Heart left ventricle (tissue), 16 donors: ENCODE results near the gene SMCHD1. TPM values are rescaled to one million over a fixed set of nuclear protein-coding genes. Genes with fewer than 3 reads are reported as not detected.
"Not testable (repeated sequence)": the region's sequence is repeated elsewhere in the genome, so short reads cannot be mapped to it uniquely, and the experiment has no call there.

ENCODE experiments used
- ATAC-seq, 4 donors: fragments of 200-7000 bp; cut with Tn5 transposase; one replicate each; pipeline ENCODE4 v1.9.1; 2020 to 2022; ENCODE audit warnings: moderate library complexity in 4 of 4, mild to moderate bottlenecking in 3 of 4, moderate number of reproducible peaks in 1 of 4
- DNase-seq, 5 donors: peaks; one replicate each; pipeline ENCODE4 v3.0.0-alpha.2; 2020
- H3K27ac ChIP-seq, 12 donors: fragments of 200-600 bp; sonication (generic) in 4 of 12; one replicate each; pipeline versions ENCODE4 v1.5.0 to v1.8.0; 2016 to 2022; ENCODE audit warnings: mild to moderate bottlenecking in 2 of 12
- H3K27me3 ChIP-seq, 9 donors: fragments of 200-600 bp; sonication (generic) in 2 of 9; one replicate each; pipeline versions ENCODE4 v1.5.1 to v1.8.0; 2016 to 2022; ENCODE audit warnings: mild to moderate bottlenecking in 3 of 9
- H3K36me3 ChIP-seq, 9 donors: fragments of 200-600 bp; sonication (generic) in 2 of 9; one replicate each; pipeline versions ENCODE4 v1.5.0 to v1.8.0; 2018 to 2022; ENCODE audit warnings: mild to moderate bottlenecking in 2 of 9
- H3K4me1 ChIP-seq, 12 donors: fragments of 200-600 bp; sonication (generic) in 4 of 12; one replicate each; pipeline versions ENCODE4 v1.5.0 to v1.8.0; 2016 to 2022; ENCODE audit warnings: mild to moderate bottlenecking in 3 of 12
- H3K4me3 ChIP-seq, 12 donors: fragments of 200-600 bp; sonication (generic) in 4 of 12; one replicate each; pipeline versions ENCODE4 v1.5.0 to v1.8.0; 2017 to 2022; ENCODE audit warnings: mild to moderate bottlenecking in 9 of 12, moderate library complexity in 4 of 12
- H3K9me3 ChIP-seq, 12 donors: fragments of 200-600 bp; sonication (generic) in 4 of 12; one replicate each; pipeline versions ENCODE4 v1.5.0 to v1.8.0; 2016 to 2022; ENCODE audit warnings: mild to moderate bottlenecking in 1 of 12
- POLR2A ChIP-seq, 2 donors: fragments of 450-650 bp; IDR thresholded peaks; one replicate each; pipeline ENCODE4 v1.6.1; 2017; ENCODE audit warnings: antibody characterized with exemption in 2 of 2, mild to moderate bottlenecking in 2 of 2, moderate library complexity in 2 of 2
- WGBS, 4 donors: extraction: QIAGEN DNeasy Blood & Tissue Kit in 2 of 4; methylation state at CpG; one replicate each; pipeline versions ENCODE4 v1.1.5 to v1.1.7; 2013 to 2018; 5-methylcytosine and 5-hydroxymethylcytosine counted together
- intact Hi-C, 10 donors: fragments of 100-400 bp; cut with DNase I; formaldehyde crosslinking; loops; one replicate each; pipeline versions ENCODE4 v1.11.1 to v1.14.2; 2022
- polyA plus RNA-seq, 2 donors: library from polyadenylated mRNA; stranded (reverse); fragments of 200-250 nt; gene quantifications; one replicate each; pipeline ENCODE4 v1.2.3, GENCODE V29; 2013
- total RNA-seq, 9 donors: library from RNA; depleted of rRNA in 2 of 9; stranded (reverse); fragments of >200 nt in 2 of 9; fragmentation: NEBNext Ultra II Directional in 3 of 9; extraction: Animal tissue kit (Norgen Biotek cat#: 25700) in 3 of 9; gene quantifications; one replicate each; pipeline versions ENCODE4 v1.1.0 to v1.2.4, GENCODE V29; 2016 to 2023
- TF ChIP-seq, protein P1 (sequence below), 12 donors: fragments of 200-600 bp; sonication (generic) in 4 of 12; IDR thresholded peaks; one replicate each; pipeline versions ENCODE4 v1.5.0 to v1.8.0; 2018 to 2022; ENCODE audit warnings: antibody characterized with exemption in 12 of 12, mild to moderate bottlenecking in 5 of 12
- donor health status: ischemic (EF 13 %, LVEDD 7.1; RV severe dilation, severe dysfunction).
- donor health status: healthy with polysubstance abuse.
- donor health status: DM: no; HTN: yes; CAD: no.
- donor health status: DM: no; HTN: no; CAD: no.
- donor health status: ischemic (EF 25% LVEDD 6.9; RV normal size, moderate dysfunction).
- donor health status: ischemic (EF 25% LVEDD 5.7; RV mildly dilated, moderate dysfunction).
- donor health status: healthy.
- donor health status: DM: yes; HTN: yes; CAD: no.
- donor health status: ischemic (EF 35%, LVEDD 5.7; RV mildly dilated, moderate dysfunction).
- donor health status: nonischemic (EF 11% LVEDD 7.7; RV severe dilation, severe dysfunction).
- donor health status: DM: yes; HTN: yes; CAD: no.
- donor health status: PGD.
- donor health status: ischemic (EF 29% LVEDD 5.4; RV normal size, mild dysfunction).
- donor health status: nonischemic (EF 23%, LVEDD 6.1; RV moderate dilation, normal function).

Gene SMCHD1
- total and polyA plus RNA-seq, 11 donors = 5.7 to 45.9 (median 28.6) TPM

DNA sequence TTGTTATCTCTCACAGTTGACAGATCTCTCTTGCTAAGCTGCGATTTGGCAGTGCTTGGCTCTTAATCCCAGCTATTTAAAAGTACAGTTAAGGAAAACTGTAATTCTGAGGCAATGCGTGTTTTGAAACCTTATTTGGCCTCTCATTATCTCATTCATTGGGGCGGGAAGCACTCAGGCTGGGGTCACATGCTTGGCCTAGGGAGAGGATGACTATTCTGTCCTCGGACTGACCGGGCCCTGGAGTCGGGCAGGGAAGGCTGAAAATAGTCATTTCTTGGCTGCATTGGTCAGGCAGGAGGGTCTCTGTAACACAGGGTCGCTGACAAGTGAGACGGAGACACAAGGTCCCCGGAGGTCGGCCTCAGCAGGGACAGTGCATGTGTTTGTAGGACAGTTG, 171.1 kb downstream of the SMCHD1 start:
- WGBS, 4 donors = 26 to 31% (median 30%) methylated on average over 10 of the region's 10 CpGs
- TF ChIP-seq, protein P1, sequence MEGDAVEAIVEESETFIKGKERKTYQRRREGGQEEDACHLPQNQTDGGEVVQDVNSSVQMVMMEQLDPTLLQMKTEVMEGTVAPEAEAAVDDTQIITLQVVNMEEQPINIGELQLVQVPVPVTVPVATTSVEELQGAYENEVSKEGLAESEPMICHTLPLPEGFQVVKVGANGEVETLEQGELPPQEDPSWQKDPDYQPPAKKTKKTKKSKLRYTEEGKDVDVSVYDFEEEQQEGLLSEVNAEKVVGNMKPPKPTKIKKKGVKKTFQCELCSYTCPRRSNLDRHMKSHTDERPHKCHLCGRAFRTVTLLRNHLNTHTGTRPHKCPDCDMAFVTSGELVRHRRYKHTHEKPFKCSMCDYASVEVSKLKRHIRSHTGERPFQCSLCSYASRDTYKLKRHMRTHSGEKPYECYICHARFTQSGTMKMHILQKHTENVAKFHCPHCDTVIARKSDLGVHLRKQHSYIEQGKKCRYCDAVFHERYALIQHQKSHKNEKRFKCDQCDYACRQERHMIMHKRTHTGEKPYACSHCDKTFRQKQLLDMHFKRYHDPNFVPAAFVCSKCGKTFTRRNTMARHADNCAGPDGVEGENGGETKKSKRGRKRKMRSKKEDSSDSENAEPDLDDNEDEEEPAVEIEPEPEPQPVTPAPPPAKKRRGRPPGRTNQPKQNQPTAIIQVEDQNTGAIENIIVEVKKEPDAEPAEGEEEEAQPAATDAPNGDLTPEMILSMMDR (IDR thresholded peaks at IDR 0.05) = no peak
- TF ChIP-seq POLR2A (IDR thresholded peaks at IDR 0.05) = no peak
- Histone ChIP-seq H3K27ac (peak overlapping the region in 1 of 12 donors; percentile 21), H3K27me3 (no peaks in the 10 kb centered on the region), H3K36me3 (no peaks in the 10 kb centered on the region), H3K4me1 (peaks cover 0 to 8% (median 3%) of the 10 kb centered on the region in 12 donors), H3K4me3 (no peak overlapping the region), H3K9me3 (peaks cover 0 to 6% (median 0%) of the 10 kb centered on the region in 12 donors)
- DNase-seq (peak in 2 of 5 donors; percentile 11 to 33), ATAC-seq (peak in 3 of 4 donors; percentile 70 to 77 (median 70))
- intact Hi-C loops = no loop called here

DNA sequence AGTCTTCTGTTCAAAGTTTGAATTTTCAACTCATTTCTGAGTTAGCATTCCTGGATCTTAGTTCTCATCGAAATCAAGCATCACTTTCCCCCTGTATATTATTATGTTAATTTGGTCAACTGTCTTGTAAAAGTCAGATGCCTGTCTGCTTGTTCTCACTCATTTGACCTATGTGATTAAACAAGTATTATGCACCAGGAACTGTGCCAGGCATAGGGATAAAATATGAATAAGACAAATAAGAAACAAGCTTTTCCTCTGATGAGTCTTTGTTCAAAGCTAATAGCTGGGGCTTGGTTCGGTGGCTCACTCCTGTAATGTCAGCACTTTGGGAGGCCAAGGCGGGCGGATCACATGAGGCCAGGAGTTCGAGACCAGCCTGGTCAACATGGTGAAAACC, 171.5 kb downstream of the SMCHD1 start:
- no peak for DNase-seq
- intact Hi-C loops = no loop called here
- peaks cover 0 to 8% (median 3%) of the 10 kb centered on the region in 12 donors for H3K4me1 ChIP-seq
- 85 to 92% (median 86%) methylated on average over 5 of the region's 5 CpGs for WGBS, 4 donors
- TF ChIP-seq POLR2A (IDR thresholded peaks at IDR 0.05) = no peak
- TF ChIP-seq, protein P1 (IDR thresholded peaks at IDR 0.05) = no peak
- H3K9me3 ChIP-seq = peaks cover 0 to 6% (median 0%) of the 10 kb centered on the region in 12 donors
- H3K27me3 ChIP-seq = no peaks in the 10 kb centered on the region
- H3K4me3 ChIP-seq = no peak overlapping the region
- peak overlapping the region in 1 of 12 donors; percentile 21 for H3K27ac ChIP-seq
- no peaks in the 10 kb centered on the region for H3K36me3 ChIP-seq
- no peak for ATAC-seq

DNA sequence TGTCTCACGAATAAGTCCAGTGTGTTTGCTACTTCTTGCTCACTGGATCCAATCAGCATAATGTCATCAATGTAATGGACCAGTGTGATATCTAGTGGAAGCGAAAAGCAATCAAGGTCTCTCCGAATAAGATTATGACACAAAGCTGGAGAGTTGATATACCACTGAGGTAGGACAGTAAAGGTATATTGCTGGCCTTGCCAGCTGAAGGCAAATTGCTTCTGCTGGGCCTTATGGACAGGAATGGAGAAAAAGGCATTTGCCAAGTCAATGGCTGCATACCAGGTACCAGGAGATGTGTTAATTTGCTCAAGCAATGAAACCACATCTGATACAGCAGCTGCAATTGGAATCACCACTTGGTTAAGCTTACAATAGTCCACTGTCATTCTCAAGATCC, 180.6 kb downstream of the SMCHD1 start:
- H3K9me3 ChIP-seq, H3K4me3 ChIP-seq, H3K27me3 ChIP-seq, ATAC-seq, H3K27ac ChIP-seq, intact Hi-C loops, DNase-seq, H3K4me1 ChIP-seq, H3K36me3 ChIP-seq: not testable (repeated sequence)
- 94 to 99% (median 97%) methylated on average over 3 of the region's 3 CpGs for WGBS, 4 donors

DNA sequence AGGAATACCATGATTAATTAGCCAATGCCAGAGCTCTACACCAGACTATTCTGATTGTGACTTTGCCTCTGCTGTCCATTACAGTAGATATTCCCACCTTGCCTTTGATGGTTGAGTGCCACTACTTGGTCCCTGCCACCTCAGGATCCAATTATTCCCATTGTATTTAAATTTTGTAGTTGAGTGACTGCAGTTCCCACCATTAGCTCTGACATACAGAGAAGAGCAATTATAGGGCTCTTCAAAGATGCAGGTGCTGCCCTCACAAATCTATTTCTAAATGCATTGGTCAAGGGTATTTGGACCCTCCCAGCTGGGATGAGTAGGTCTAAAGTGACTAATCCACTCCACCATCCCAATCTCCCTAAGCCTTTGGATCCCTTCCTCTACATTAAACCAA, 181.8 kb downstream of the SMCHD1 start:
- intact Hi-C loops, H3K36me3 ChIP-seq, H3K9me3 ChIP-seq, ATAC-seq, H3K27ac ChIP-seq, H3K4me3 ChIP-seq, DNase-seq, H3K4me1 ChIP-seq, H3K27me3 ChIP-seq: not testable (repeated sequence)

DNA sequence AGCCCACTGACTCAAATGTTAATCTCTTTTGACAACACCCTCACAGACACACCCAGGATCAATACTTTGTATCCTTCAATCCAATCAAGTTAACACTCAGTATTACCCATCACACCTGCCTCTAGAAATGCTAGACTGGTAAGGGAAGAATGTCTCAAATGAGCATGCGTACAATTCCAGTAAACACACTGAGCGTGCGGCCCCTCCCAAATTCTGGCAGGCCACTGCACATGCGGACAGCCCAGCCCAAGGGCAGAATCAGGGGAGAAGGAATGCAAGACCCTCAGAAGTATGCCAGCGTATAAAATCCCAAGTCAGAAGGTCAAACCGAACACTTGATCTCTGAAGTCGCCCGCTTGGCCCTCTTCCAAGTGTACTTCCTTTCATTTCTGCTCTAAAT, 183.7 kb downstream of the SMCHD1 start:
- no peaks in the 10 kb centered on the region for H3K36me3 ChIP-seq
- H3K4me1 ChIP-seq = peaks cover 0 to 8% (median 0%) of the 10 kb centered on the region in 12 donors
- TF ChIP-seq, protein P1 (IDR thresholded peaks at IDR 0.05) = no peak
- TF ChIP-seq POLR2A (IDR thresholded peaks at IDR 0.05) = no peak
- ATAC-seq (no peak), DNase-seq (no peak)
- no peak overlapping the region for H3K4me3 ChIP-seq
- peaks cover 0 to 6% (median 0%) of the 10 kb centered on the region in 9 donors for H3K27me3 ChIP-seq
- peaks cover 0 to 9% (median 0%) of the 10 kb centered on the region in 12 donors for H3K9me3 ChIP-seq
- WGBS, 4 donors = 72 to 83% (median 81%) methylated on average over 8 of the region's 8 CpGs
- intact Hi-C loops = no loop called here
- no peak overlapping the region for H3K27ac ChIP-seq
